Stomach (tissue), 4 donors: ENCODE results near the gene LRMDA.

Experiments used
- EP300 ChIP-seq: sonication (generic); formaldehyde crosslinking; IDR thresholded peaks from one replicate; pipeline ENCODE4 v1.6.1; 2017; ENCODE audit warnings: antibody characterized with exemption
- POLR2A ChIP-seq, 4 donors: fragments of 450-650 bp; IDR thresholded peaks; one replicate each; pipeline ENCODE4 v1.6.1; 2016; ENCODE audit warnings: antibody characterized with exemption in 4 of 4, control low read depth in 2 of 4, mild to moderate bottlenecking in 1 of 4, moderate library complexity in 1 of 4
- POLR2AphosphoS5 ChIP-seq, 3 donors: sonication (generic); formaldehyde crosslinking; IDR thresholded peaks; one replicate each; pipeline ENCODE4 v1.6.1; 2016; ENCODE audit warnings: antibody characterized with exemption in 3 of 3
- TF ChIP-seq, protein P1 (sequence below), 7 experiments: fragments of 450-650 bp in 4 of 7; fragments of 200-600 bp in 3 of 7; sonication (generic) in 3 of 7; IDR thresholded peaks; one replicate each; pipeline ENCODE4 v1.5.1; 2016 to 2019; ENCODE audit warnings: antibody characterized with exemption in 7 of 7, control low read depth in 2 of 7, mild to moderate bottlenecking in 1 of 7

- TF ChIP-seq, protein P1, sequence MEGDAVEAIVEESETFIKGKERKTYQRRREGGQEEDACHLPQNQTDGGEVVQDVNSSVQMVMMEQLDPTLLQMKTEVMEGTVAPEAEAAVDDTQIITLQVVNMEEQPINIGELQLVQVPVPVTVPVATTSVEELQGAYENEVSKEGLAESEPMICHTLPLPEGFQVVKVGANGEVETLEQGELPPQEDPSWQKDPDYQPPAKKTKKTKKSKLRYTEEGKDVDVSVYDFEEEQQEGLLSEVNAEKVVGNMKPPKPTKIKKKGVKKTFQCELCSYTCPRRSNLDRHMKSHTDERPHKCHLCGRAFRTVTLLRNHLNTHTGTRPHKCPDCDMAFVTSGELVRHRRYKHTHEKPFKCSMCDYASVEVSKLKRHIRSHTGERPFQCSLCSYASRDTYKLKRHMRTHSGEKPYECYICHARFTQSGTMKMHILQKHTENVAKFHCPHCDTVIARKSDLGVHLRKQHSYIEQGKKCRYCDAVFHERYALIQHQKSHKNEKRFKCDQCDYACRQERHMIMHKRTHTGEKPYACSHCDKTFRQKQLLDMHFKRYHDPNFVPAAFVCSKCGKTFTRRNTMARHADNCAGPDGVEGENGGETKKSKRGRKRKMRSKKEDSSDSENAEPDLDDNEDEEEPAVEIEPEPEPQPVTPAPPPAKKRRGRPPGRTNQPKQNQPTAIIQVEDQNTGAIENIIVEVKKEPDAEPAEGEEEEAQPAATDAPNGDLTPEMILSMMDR (IDR thresholded peaks at IDR 0.05) = no peak
- TF ChIP-seq POLR2A (IDR thresholded peaks at IDR 0.05) = no peak
- TF ChIP-seq POLR2AphosphoS5 (IDR thresholded peaks at IDR 0.05) = no peak
- no peak for TF ChIP-seq EP300
Observed at GRCh38 chr10:75568450-75569130, 137.2 kb downstream of the LRMDA start.
